NCI-H1436 treated with DMSO at 0.1 percent for 48 hours (cell line): ENCODE data around the gene COPZ2.

Source experiments
- DNase-seq: peaks from one replicate; lab custom pipeline; 2025; lab: John Stamatoyannopoulos, UW

The COPZ2 gene

GRCh38 chr17:47983492-47984223, 53.9 kb downstream of the COPZ2 start:
- DNase-seq = no peak

- DNase-seq = no peak
Measured at GRCh38 chr17:47982645-47983390, 54.8 kb downstream of the COPZ2 start.

- DNase-seq = no peak
Measured at GRCh38 chr17:47982091-47982617, 55.4 kb downstream of the COPZ2 start.

- no peak for DNase-seq
Measured at GRCh38 chr17:47981462-47981861, 56.1 kb downstream of the COPZ2 start.

GRCh38 chr17:47980541-47980940, 57.1 kb downstream of the COPZ2 start:
- no peak for DNase-seq

- peak; percentile 21 for DNase-seq
Measured at GRCh38 chr17:47978324-47978723, 59.3 kb downstream of the COPZ2 start.
